ENCODE measurements around the gene ANKRD11.

Gene ANKRD11

GRCh38 chr16:89374393-89374960 lies 115.9 kb downstream of the ANKRD11 start:
- Histone ChIP-seq H3K4me3 (ENCODE audit: low read length) (no peak overlapping the region), H2BK5ac (ENCODE audit: low read length) (no peak overlapping the region), H3K18ac (ENCODE audit: low read length) (no peak overlapping the region), H2AK5ac (ENCODE audit: low read length) (no peak overlapping the region), H4K5ac (ENCODE audit: low read length) (no peak overlapping the region), H3K23ac (ENCODE audit: low read length) (peak overlapping the region; percentile 57), H3K79me1 (ENCODE audit: low read length) (peaks cover 33% of the 10 kb centered on the region), H3K79me2 (ENCODE audit: control insufficient read depth, insufficient read depth, low read length) (peaks cover 97% of the 10 kb centered on the region), H3K4ac (ENCODE audit: low read depth, low read length) (no peak overlapping the region), H4K8ac (ENCODE audit: low read depth, low read length) (no peak overlapping the region), H2BK15ac (replicated peaks; ENCODE audit: low read depth) (no peak overlapping the region), H3K4me2 (ENCODE audit: low read length) (no peak overlapping the region), H3K27ac (ENCODE audit: low read depth, low read length) (no peak overlapping the region), H3K9ac (ENCODE audit: low read length) (no peak overlapping the region), H3K27me3 (ENCODE audit: insufficient read depth, low read length, poor library complexity) (no peaks in the 10 kb centered on the region), H3K56ac (ENCODE audit: low read length) (no peak overlapping the region), H2BK120ac (ENCODE audit: low read depth, low read length) (no peak overlapping the region), H3K4me1 (ENCODE audit: control insufficient read depth, low read depth, low read length) (peaks cover 2% of the 10 kb centered on the region), H3K36me3 (ENCODE audit: control insufficient read depth, insufficient read depth, low read length) (no peaks in the 10 kb centered on the region)
- no CpG with 5 or more reads among the region's 18 CpGs for WGBS (ENCODE audit: extremely low coverage, insufficient coverage, low lambda C conversion rate)
- DNase-seq, result peak; percentile 73

- WGBS (ENCODE audit: extremely low coverage, insufficient coverage, low lambda C conversion rate), result no CpG with 5 or more reads among the region's 32 CpGs
- Histone ChIP-seq H3K79me1 (ENCODE audit: low read length) (peaks cover 34% of the 10 kb centered on the region), H3K18ac (ENCODE audit: low read length) (no peak overlapping the region), H2BK5ac (ENCODE audit: low read length) (no peak overlapping the region), H2BK120ac (ENCODE audit: low read depth, low read length) (no peak overlapping the region), H3K4me2 (ENCODE audit: low read length) (no peak overlapping the region), H3K79me2 (ENCODE audit: control insufficient read depth, insufficient read depth, low read length) (peaks cover 97% of the 10 kb centered on the region), H3K4me1 (ENCODE audit: control insufficient read depth, low read depth, low read length) (peaks cover 2% of the 10 kb centered on the region), H3K4ac (ENCODE audit: low read depth, low read length) (no peak overlapping the region), H3K23ac (ENCODE audit: low read length) (no peak overlapping the region), H4K5ac (ENCODE audit: low read length) (no peak overlapping the region), H3K9ac (ENCODE audit: low read length) (no peak overlapping the region), H2BK15ac (replicated peaks; ENCODE audit: low read depth) (no peak overlapping the region), H3K27me3 (ENCODE audit: insufficient read depth, low read length, poor library complexity) (no peaks in the 10 kb centered on the region), H4K8ac (ENCODE audit: low read depth, low read length) (no peak overlapping the region), H3K4me3 (ENCODE audit: low read length) (no peak overlapping the region), H3K56ac (ENCODE audit: low read length) (no peak overlapping the region), H2AK5ac (ENCODE audit: low read length) (no peak overlapping the region), H3K36me3 (ENCODE audit: control insufficient read depth, insufficient read depth, low read length) (no peaks in the 10 kb centered on the region), H3K27ac (ENCODE audit: low read depth, low read length) (no peak overlapping the region)
- no peak for DNase-seq
These were observed 116.8 kb downstream of the ANKRD11 start for GRCh38 chr16:89373355-89374110.

GRCh38 chr16:89371968-89372634 lies 118.3 kb downstream of the ANKRD11 start:
- Histone ChIP-seq H3K4me2 (ENCODE audit: low read length) (no peak overlapping the region), H3K27ac (ENCODE audit: low read depth, low read length) (no peak overlapping the region), H3K4ac (ENCODE audit: low read depth, low read length) (no peak overlapping the region), H3K4me3 (ENCODE audit: low read length) (no peak overlapping the region), H3K79me1 (ENCODE audit: low read length) (peaks cover 40% of the 10 kb centered on the region), H3K4me1 (ENCODE audit: control insufficient read depth, low read depth, low read length) (peaks cover 2% of the 10 kb centered on the region), H3K9ac (ENCODE audit: low read length) (no peak overlapping the region), H2AK5ac (ENCODE audit: low read length) (no peak overlapping the region), H3K27me3 (ENCODE audit: insufficient read depth, low read length, poor library complexity) (no peaks in the 10 kb centered on the region), H3K23ac (ENCODE audit: low read length) (no peak overlapping the region), H3K36me3 (ENCODE audit: control insufficient read depth, insufficient read depth, low read length) (no peaks in the 10 kb centered on the region), H4K8ac (ENCODE audit: low read depth, low read length) (no peak overlapping the region), H2BK15ac (replicated peaks; ENCODE audit: low read depth) (no peak overlapping the region), H2BK5ac (ENCODE audit: low read length) (no peak overlapping the region), H3K18ac (ENCODE audit: low read length) (no peak overlapping the region), H2BK120ac (ENCODE audit: low read depth, low read length) (no peak overlapping the region), H4K5ac (ENCODE audit: low read length) (no peak overlapping the region), H3K79me2 (ENCODE audit: control insufficient read depth, insufficient read depth, low read length) (peaks cover 96% of the 10 kb centered on the region), H3K56ac (ENCODE audit: low read length) (no peak overlapping the region)
- no peak for DNase-seq
- WGBS (ENCODE audit: extremely low coverage, insufficient coverage, low lambda C conversion rate), result no CpG with 5 or more reads among the region's 32 CpGs

- Histone ChIP-seq H3K4me1 (ENCODE audit: control insufficient read depth, low read depth, low read length) (peaks cover 2% of the 10 kb centered on the region), H3K79me2 (ENCODE audit: control insufficient read depth, insufficient read depth, low read length) (peaks cover 96% of the 10 kb centered on the region)
- WGBS (ENCODE audit: extremely low coverage, insufficient coverage, low lambda C conversion rate), result no CpG with 5 or more reads among the region's 12 CpGs
These were observed 119.0 kb downstream of the ANKRD11 start for GRCh38 chr16:89371386-89371785.

DNA sequence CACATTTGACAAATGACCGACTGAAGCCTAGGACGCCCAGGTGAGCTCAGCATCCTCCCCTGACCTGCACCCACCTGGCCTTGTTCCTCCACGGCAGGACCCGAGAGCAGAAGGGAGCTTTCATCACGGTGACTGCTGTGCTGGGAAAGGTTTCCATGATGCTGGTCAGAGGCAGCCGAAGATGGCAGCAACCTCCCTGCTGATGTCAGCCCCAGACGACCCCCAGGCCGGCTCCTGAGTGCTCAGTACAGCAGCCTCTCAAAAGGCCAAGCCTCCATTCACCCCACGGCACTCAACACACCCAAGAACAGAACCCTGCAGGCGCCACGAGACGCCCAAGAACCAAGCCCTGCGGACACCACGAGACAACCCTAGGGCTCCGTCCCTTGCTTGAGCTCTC lies 119.8 kb downstream of the ANKRD11 start:
- no peak overlapping the region for H3K4me2 ChIP-seq (ENCODE audit: low read length)
- no CpG with 5 or more reads among the region's 15 CpGs for WGBS (ENCODE audit: extremely low coverage, insufficient coverage, low lambda C conversion rate)

More at GRCh38 chr16:89371386-89371785, 119.0 kb downstream of the ANKRD11 start:
- no peak for DNase-seq
- no peak overlapping the region for H3K9ac ChIP-seq (ENCODE audit: low read length)
- H3K18ac ChIP-seq (ENCODE audit: low read length), result no peak overlapping the region
- no peak overlapping the region for H3K4me3 ChIP-seq (ENCODE audit: low read length)
- H3K79me1 ChIP-seq (ENCODE audit: low read length), result peaks cover 43% of the 10 kb centered on the region
- no peak overlapping the region for H3K4me2 ChIP-seq (ENCODE audit: low read length)
- H2BK5ac ChIP-seq (ENCODE audit: low read length), result no peak overlapping the region
- H3K27ac ChIP-seq (ENCODE audit: low read depth, low read length), result no peak overlapping the region
- no peak overlapping the region for H4K8ac ChIP-seq (ENCODE audit: low read depth, low read length)
- no peak overlapping the region for H2BK120ac ChIP-seq (ENCODE audit: low read depth, low read length)
- no peaks in the 10 kb centered on the region for H3K27me3 ChIP-seq (ENCODE audit: insufficient read depth, low read length, poor library complexity)
- no peak overlapping the region for H2AK5ac ChIP-seq (ENCODE audit: low read length)
- no peak overlapping the region for H4K5ac ChIP-seq (ENCODE audit: low read length)
- no peaks in the 10 kb centered on the region for H3K36me3 ChIP-seq (ENCODE audit: control insufficient read depth, insufficient read depth, low read length)
- no peak overlapping the region for H3K4ac ChIP-seq (ENCODE audit: low read depth, low read length)
- H2BK15ac ChIP-seq (replicated peaks; ENCODE audit: low read depth), result no peak overlapping the region
- no peak overlapping the region for H3K56ac ChIP-seq (ENCODE audit: low read length)
- H3K23ac ChIP-seq (ENCODE audit: low read length), result no peak overlapping the region

More for the DNA sequence above, 119.8 kb downstream of the ANKRD11 start:
- Histone ChIP-seq H3K56ac (ENCODE audit: low read length) (peak overlapping the region; percentile 15), H3K18ac (ENCODE audit: low read length) (no peak overlapping the region), H3K4me3 (ENCODE audit: low read length) (no peak overlapping the region), H2BK5ac (ENCODE audit: low read length) (no peak overlapping the region), H2BK120ac (ENCODE audit: low read depth, low read length) (no peak overlapping the region), H3K27me3 (ENCODE audit: insufficient read depth, low read length, poor library complexity) (no peaks in the 10 kb centered on the region), H3K27ac (ENCODE audit: low read depth, low read length) (no peak overlapping the region), H3K4me1 (ENCODE audit: control insufficient read depth, low read depth, low read length) (peaks cover 2% of the 10 kb centered on the region), H3K36me3 (ENCODE audit: control insufficient read depth, insufficient read depth, low read length) (no peaks in the 10 kb centered on the region), H3K79me2 (ENCODE audit: control insufficient read depth, insufficient read depth, low read length) (peaks cover 96% of the 10 kb centered on the region), H3K79me1 (ENCODE audit: low read length) (peaks cover 43% of the 10 kb centered on the region), H2AK5ac (ENCODE audit: low read length) (no peak overlapping the region), H4K5ac (ENCODE audit: low read length) (no peak overlapping the region), H3K9ac (ENCODE audit: low read length) (no peak overlapping the region), H3K4ac (ENCODE audit: low read depth, low read length) (no peak overlapping the region), H4K8ac (ENCODE audit: low read depth, low read length) (no peak overlapping the region), H3K23ac (ENCODE audit: low read length) (no peak overlapping the region), H2BK15ac (replicated peaks; ENCODE audit: low read depth) (no peak overlapping the region)
- DNase-seq, result no peak
